Panc1 (cell line): ENCODE measurements around the gene KIF3A. TPM values are rescaled to one million over a fixed set of nuclear protein-coding genes. Genes with fewer than 3 reads are reported as not detected.

Experiments used
- ATAC-seq: fragments of 200-7000 bp; cut with Tn5 transposase; 2 replicates; pipeline ENCODE4 v1.9.1; 2020; ENCODE audit warnings: mild to moderate bottlenecking, moderate library complexity
- BruUV-seq: library from RNA; stranded (reverse); fragments of 400-500 nt; replicated peaks from 2 replicates; lab custom pipeline; 2021; lab: Mats Ljungman, UMichigan
- CTCF ChIA-PET: fragments of 300-600 bp; sonication (Branson Sonifier 250); formaldehyde crosslinking; loops from one replicate; lab custom pipeline; 2022; ENCODE audit warnings: antibody characterized with exemption; lab: Charles Lee
- POLR2A ChIA-PET: fragments of 300-600 bp; sonication (Branson Sonifier 250); formaldehyde crosslinking; loops from one replicate; lab custom pipeline; 2022; ENCODE audit warnings: antibody characterized with exemption; lab: Charles Lee
- DNase-seq: peaks from one replicate; pipeline ENCODE4 v3.0.0-alpha.2; 2010; ENCODE audit warnings: low read depth, low spot score
- H3K27ac ChIP-seq: 2 replicates; pipeline ENCODE4 v1.5.1; 2011; ENCODE audit warnings: mild to moderate bottlenecking, low read length, inconsistent platforms
- H3K27me3 ChIP-seq: fragments of 200-500 bp; sonication (Bioruptor generic); 2 replicates; pipeline ENCODE4 v1.6.0; 2014; ENCODE audit warnings: low read length, inconsistent platforms; ENCODE audit not compliant: control insufficient read depth, insufficient read depth
- H3K36me3 ChIP-seq: fragments of 200-500 bp; sonication (Bioruptor generic); 2 replicates; pipeline ENCODE4 v1.5.1; 2014; ENCODE audit warnings: inconsistent platforms, mild to moderate bottlenecking, low read length, moderate library complexity; ENCODE audit not compliant: control insufficient read depth, insufficient read depth
- H3K4me1 ChIP-seq: 2 replicates; pipeline ENCODE4 v1.5.1; 2011; ENCODE audit warnings: inconsistent platforms, mild to moderate bottlenecking, low read length, moderate library complexity; ENCODE audit not compliant: control insufficient read depth, insufficient read depth
- H3K4me3 ChIP-seq, 2 experiments: 2 replicates each; pipeline ENCODE4 v1.5.1; 2011 to 2012; ENCODE audit warnings: low read depth in 2 of 2, low read length in 2 of 2, mild to moderate bottlenecking in 2 of 2, inconsistent platforms in 1 of 2, moderate library complexity in 1 of 2
- H3K9me3 ChIP-seq: fragments of 200-500 bp; sonication (Bioruptor generic); 2 replicates; pipeline ENCODE4 v1.5.1; 2014; ENCODE audit warnings: low read depth, mild to moderate bottlenecking, inconsistent platforms, low read length, moderate library complexity; ENCODE audit not compliant: control insufficient read depth, insufficient read depth
- POLR2AphosphoS5 ChIP-seq: IDR thresholded peaks from 2 replicates; pipeline ENCODE4 v1.6.1; 2012; ENCODE audit warnings: mild to moderate bottlenecking, low read depth, low read length, moderate library complexity
- SIN3A ChIP-seq: IDR thresholded peaks from 2 replicates; pipeline ENCODE4 v1.6.1; 2012; ENCODE audit warnings: low read depth, mild to moderate bottlenecking, low read length, moderate library complexity, borderline replicate concordance; ENCODE audit not compliant: insufficient read depth
- TCF7L2 ChIP-seq: IDR thresholded peaks from 2 replicates; pipeline ENCODE4 v1.6.1; 2011; ENCODE audit warnings: mild to moderate bottlenecking, low read depth, low read length, inconsistent platforms
- in situ Hi-C: cut with HindIII; loops from 2 replicates; pipeline ENCODE4 v1.10.0; 2016; ENCODE audit warnings: low sequenced_read_pairs, low pct_unique_long_range_greater_than_20kb
- intact Hi-C: fragments of 100-400 bp; cut with micrococcal nuclease; formaldehyde crosslinking; loops from one replicate; pipeline ENCODE4 v1.10.0; 2022; ENCODE audit not compliant: unreplicated experiment
- total RNA-seq: library from RNA; stranded (reverse); gene quantifications from one replicate; pipeline ENCODE4 v1.2.1, GENCODE V29; 2021; ENCODE audit not compliant: unreplicated experiment
- TF ChIP-seq, protein P1 (sequence below): fragments of 450-650 bp; IDR thresholded peaks from 2 replicates; pipeline ENCODE4 v1.5.1; 2017; ENCODE audit warnings: mild to moderate bottlenecking
- TF ChIP-seq, protein P2 (sequence below), 2 experiments: IDR thresholded peaks; 2 replicates each; pipeline ENCODE4 v1.6.1; 2011 to 2012; ENCODE audit warnings: low read depth in 2 of 2, control low read depth in 1 of 2, low read length in 1 of 2, mild to moderate bottlenecking in 1 of 2, moderate library complexity in 1 of 2; ENCODE audit not compliant: insufficient read depth in 1 of 2

Gene KIF3A
- total RNA-seq, 1 experiment from 2014 or later: 17.1 TPM

DNA sequence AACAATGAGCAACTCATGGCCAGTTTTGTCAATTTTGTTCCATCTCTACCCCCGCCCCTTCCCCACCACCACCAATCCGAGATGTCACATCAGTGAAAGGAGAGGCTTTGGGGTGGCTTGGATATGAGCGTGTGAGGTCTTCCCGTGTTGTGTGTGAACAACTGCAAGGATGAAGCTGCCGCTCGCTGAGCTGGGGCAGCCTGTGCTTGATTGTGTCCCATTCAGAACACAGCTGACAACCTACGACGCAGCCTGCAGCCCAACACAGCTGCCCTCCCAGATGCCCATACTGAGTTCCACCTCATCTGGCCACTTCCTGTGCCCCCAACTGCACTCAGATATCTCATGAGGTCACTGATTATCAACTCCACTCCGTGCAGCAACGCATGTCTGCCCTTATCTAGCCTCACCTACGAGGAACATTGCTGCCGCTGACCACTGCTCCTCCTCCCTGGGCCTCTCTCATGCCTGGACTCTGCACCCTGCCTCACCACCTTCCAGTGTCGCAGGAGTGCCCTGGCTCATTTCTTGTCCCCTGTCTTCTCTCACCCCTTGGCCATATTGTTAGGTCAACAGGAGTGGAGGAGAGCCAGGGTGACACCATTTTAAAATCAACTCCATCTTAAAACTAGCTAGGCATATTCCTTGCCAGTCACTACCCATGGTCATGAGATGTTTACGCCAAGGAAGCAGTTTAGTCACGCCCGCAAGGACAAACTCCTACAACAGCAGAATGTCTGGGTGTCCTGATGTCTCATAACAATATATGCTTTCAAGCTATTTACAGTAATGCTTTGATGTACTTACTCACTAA lies 70.8 kb downstream of the KIF3A start:
- H3K4me3 ChIP-seq: no peak overlapping the region
- TF ChIP-seq TCF7L2: no peak
- TF ChIP-seq POLR2AphosphoS5: no peak
- no peak for TF ChIP-seq SIN3A
- TF ChIP-seq, protein P1, sequence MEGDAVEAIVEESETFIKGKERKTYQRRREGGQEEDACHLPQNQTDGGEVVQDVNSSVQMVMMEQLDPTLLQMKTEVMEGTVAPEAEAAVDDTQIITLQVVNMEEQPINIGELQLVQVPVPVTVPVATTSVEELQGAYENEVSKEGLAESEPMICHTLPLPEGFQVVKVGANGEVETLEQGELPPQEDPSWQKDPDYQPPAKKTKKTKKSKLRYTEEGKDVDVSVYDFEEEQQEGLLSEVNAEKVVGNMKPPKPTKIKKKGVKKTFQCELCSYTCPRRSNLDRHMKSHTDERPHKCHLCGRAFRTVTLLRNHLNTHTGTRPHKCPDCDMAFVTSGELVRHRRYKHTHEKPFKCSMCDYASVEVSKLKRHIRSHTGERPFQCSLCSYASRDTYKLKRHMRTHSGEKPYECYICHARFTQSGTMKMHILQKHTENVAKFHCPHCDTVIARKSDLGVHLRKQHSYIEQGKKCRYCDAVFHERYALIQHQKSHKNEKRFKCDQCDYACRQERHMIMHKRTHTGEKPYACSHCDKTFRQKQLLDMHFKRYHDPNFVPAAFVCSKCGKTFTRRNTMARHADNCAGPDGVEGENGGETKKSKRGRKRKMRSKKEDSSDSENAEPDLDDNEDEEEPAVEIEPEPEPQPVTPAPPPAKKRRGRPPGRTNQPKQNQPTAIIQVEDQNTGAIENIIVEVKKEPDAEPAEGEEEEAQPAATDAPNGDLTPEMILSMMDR: no peak
- TF ChIP-seq, protein P2, sequence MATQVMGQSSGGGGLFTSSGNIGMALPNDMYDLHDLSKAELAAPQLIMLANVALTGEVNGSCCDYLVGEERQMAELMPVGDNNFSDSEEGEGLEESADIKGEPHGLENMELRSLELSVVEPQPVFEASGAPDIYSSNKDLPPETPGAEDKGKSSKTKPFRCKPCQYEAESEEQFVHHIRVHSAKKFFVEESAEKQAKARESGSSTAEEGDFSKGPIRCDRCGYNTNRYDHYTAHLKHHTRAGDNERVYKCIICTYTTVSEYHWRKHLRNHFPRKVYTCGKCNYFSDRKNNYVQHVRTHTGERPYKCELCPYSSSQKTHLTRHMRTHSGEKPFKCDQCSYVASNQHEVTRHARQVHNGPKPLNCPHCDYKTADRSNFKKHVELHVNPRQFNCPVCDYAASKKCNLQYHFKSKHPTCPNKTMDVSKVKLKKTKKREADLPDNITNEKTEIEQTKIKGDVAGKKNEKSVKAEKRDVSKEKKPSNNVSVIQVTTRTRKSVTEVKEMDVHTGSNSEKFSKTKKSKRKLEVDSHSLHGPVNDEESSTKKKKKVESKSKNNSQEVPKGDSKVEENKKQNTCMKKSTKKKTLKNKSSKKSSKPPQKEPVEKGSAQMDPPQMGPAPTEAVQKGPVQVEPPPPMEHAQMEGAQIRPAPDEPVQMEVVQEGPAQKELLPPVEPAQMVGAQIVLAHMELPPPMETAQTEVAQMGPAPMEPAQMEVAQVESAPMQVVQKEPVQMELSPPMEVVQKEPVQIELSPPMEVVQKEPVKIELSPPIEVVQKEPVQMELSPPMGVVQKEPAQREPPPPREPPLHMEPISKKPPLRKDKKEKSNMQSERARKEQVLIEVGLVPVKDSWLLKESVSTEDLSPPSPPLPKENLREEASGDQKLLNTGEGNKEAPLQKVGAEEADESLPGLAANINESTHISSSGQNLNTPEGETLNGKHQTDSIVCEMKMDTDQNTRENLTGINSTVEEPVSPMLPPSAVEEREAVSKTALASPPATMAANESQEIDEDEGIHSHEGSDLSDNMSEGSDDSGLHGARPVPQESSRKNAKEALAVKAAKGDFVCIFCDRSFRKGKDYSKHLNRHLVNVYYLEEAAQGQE (IDR thresholded peaks at IDR 0.05; ENCODE audit: insufficient read depth in 1 of 2, low read depth in 2 of 2, low read length in 1 of 2): no peak
- no peaks in the 10 kb centered on the region for H3K9me3 ChIP-seq
- H3K27ac ChIP-seq: no peak overlapping the region
- intact Hi-C loops (no loop called here), in situ Hi-C loops (no loop called here)
- H3K4me1 ChIP-seq: no peaks in the 10 kb centered on the region
- no TSS peak for BruUV-seq
- ATAC-seq (no peak), DNase-seq (no peak)
- POLR2A ChIA-PET: no interaction called here
- no peaks in the 10 kb centered on the region for H3K27me3 ChIP-seq
- no peaks in the 10 kb centered on the region for H3K36me3 ChIP-seq
- CTCF ChIA-PET: no interaction called here

DNA sequence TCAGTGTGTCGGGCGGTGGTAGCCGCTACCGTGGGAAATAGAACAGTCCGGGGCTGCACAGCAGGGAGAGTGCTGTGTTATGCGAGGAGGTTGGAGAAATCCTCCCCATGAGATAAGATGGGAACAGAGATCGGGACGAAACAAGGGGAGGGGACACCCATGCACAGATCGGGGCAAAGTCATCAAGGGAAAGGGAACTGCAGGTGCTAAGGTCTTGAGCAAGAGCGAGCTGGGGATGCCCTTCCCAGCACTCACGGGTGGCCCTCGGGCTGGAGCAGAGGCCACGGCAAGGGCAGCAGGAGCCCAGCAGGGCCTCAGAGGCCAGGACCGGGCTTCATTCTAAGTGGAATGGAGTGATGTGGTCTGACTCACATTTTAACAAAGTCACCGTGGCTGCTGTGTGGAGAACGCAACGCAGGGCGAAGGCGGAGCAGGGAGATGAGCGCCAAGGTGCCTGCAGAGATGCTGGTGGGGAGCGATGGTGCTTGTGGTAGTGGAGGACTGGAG lies 71.7 kb downstream of the KIF3A start:
- DNase-seq: no peak
- intact Hi-C loops: no loop called here
- BruUV-seq: no TSS peak
- TF ChIP-seq TCF7L2 (no peak), POLR2AphosphoS5 (no peak), SIN3A (no peak)
- TF ChIP-seq, protein P1: no peak
- TF ChIP-seq, protein P2 (IDR thresholded peaks at IDR 0.05; ENCODE audit: insufficient read depth in 1 of 2, low read depth in 2 of 2, low read length in 1 of 2): no peak
- no peaks in the 10 kb centered on the region for H3K4me1 ChIP-seq
- no peaks in the 10 kb centered on the region for H3K36me3 ChIP-seq
- ChIA-PET POLR2A (no interaction called here), CTCF (no interaction called here)
- no peak for ATAC-seq
- H3K27ac ChIP-seq: no peak overlapping the region
- H3K4me3 ChIP-seq: no peak overlapping the region
- in situ Hi-C loops: no loop called here
- H3K9me3 ChIP-seq: no peaks in the 10 kb centered on the region
- H3K27me3 ChIP-seq: no peaks in the 10 kb centered on the region
